Measurements from ENCODE around the gene CACNA1C. TPM values are rescaled to one million over a fixed set of nuclear protein-coding genes. Genes with fewer than 3 reads are reported as not detected.

CACNA1C gene
- total RNA-seq, 1 donor from 2014 or later: 11.7 TPM

DNA sequence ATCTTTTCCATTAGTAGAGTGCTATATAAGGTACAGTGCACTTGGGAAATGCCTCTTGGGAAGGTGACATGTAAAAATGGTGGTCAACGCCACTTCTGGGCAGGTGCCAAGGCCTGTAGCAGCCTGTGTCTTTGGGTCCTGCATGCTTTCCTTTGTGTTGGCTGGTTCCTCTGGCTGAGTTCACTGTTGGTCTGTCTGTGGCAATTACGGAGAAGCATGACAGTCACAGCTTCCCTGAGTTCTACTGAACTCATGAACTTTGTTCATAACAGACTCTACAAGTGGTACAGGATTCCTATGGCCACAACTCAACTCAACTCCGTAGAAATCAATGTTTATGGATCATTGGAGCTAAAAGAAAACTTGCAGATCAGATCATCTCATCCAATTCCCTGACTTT lies 98.0 kb downstream of the CACNA1C start:
- TF ChIP-seq, protein P1, sequence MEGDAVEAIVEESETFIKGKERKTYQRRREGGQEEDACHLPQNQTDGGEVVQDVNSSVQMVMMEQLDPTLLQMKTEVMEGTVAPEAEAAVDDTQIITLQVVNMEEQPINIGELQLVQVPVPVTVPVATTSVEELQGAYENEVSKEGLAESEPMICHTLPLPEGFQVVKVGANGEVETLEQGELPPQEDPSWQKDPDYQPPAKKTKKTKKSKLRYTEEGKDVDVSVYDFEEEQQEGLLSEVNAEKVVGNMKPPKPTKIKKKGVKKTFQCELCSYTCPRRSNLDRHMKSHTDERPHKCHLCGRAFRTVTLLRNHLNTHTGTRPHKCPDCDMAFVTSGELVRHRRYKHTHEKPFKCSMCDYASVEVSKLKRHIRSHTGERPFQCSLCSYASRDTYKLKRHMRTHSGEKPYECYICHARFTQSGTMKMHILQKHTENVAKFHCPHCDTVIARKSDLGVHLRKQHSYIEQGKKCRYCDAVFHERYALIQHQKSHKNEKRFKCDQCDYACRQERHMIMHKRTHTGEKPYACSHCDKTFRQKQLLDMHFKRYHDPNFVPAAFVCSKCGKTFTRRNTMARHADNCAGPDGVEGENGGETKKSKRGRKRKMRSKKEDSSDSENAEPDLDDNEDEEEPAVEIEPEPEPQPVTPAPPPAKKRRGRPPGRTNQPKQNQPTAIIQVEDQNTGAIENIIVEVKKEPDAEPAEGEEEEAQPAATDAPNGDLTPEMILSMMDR (IDR thresholded peaks at IDR 0.05; ENCODE audit: unreplicated experiment): no peak

DNA sequence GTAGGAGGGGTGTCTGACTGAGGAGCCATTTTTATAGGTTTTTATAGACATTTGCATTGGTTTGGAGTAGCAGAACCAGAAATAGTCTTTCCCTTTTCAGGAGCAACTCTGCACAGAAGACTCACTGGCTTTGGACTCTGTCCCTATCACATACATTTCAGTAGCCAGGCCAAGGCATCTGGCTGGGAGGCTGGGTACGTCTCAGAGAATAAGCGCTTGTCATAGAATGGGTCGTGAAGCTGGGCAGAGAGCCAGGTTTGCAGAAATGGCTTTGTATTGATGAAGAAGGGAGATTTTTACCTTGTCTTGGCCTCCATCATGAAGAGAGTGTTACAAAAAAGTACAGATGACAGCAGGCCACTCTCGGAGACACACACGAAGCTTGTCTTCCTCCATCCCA lies 98.6 kb downstream of the CACNA1C start:
- Mint-ChIP-seq H3K4me3 (ENCODE audit: low read depth) (no peak overlapping the region), H3K27ac (no peak overlapping the region), H3K4me1 (ENCODE audit: low read depth) (peaks cover 4% of the 10 kb centered on the region), H3K27me3 (peaks cover 17% of the 10 kb centered on the region), H3K9me3 (ENCODE audit: low read depth) (no peaks in the 10 kb centered on the region), H3K36me3 (ENCODE audit: insufficient read depth) (no peaks in the 10 kb centered on the region)
- no peak for DNase-seq (ENCODE audit: low spot score, unreplicated experiment)
- TF ChIP-seq, protein P1 (IDR thresholded peaks at IDR 0.05; ENCODE audit: unreplicated experiment): no peak

More for the DNA sequence above, 98.0 kb downstream of the CACNA1C start:
- Mint-ChIP-seq H3K36me3 (ENCODE audit: insufficient read depth) (no peaks in the 10 kb centered on the region), H3K27me3 (peaks cover 20% of the 10 kb centered on the region), H3K9me3 (ENCODE audit: low read depth) (no peaks in the 10 kb centered on the region), H3K4me3 (ENCODE audit: low read depth) (no peak overlapping the region), H3K4me1 (ENCODE audit: low read depth) (peaks cover 6% of the 10 kb centered on the region), H3K27ac (no peak overlapping the region)
- no peak for DNase-seq (ENCODE audit: low spot score, unreplicated experiment)

DNA sequence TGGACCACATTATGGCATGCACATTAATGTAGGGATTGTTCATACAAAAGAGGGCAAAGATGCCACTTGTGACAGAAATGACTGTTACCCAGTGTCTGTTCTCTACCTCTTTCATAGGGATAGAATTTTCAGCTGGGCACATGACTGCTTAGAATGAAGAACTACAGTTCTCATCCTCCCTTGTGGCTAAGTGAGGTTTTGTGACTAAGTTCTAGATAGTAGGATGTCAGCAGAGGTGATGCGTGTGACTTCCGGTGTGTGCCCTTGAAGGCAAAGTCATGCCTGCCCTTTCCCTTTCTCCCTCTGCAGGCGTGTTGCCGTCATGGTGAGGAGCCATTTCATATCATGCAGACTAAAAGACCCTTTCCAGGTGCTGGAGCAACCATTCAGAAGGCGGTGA lies 99.3 kb downstream of the CACNA1C start:
- H3K36me3 Mint-ChIP-seq (ENCODE audit: insufficient read depth): no peaks in the 10 kb centered on the region
- TF ChIP-seq, protein P1 (IDR thresholded peaks at IDR 0.05; ENCODE audit: unreplicated experiment): no peak
- no peak overlapping the region for H3K4me3 Mint-ChIP-seq (ENCODE audit: low read depth)
- peaks cover 4% of the 10 kb centered on the region for H3K4me1 Mint-ChIP-seq (ENCODE audit: low read depth)
- H3K9me3 Mint-ChIP-seq (ENCODE audit: low read depth): no peaks in the 10 kb centered on the region
- no peak for DNase-seq (ENCODE audit: low spot score, unreplicated experiment)
- H3K27me3 Mint-ChIP-seq: peaks cover 17% of the 10 kb centered on the region
- H3K27ac Mint-ChIP-seq: no peak overlapping the region

DNA sequence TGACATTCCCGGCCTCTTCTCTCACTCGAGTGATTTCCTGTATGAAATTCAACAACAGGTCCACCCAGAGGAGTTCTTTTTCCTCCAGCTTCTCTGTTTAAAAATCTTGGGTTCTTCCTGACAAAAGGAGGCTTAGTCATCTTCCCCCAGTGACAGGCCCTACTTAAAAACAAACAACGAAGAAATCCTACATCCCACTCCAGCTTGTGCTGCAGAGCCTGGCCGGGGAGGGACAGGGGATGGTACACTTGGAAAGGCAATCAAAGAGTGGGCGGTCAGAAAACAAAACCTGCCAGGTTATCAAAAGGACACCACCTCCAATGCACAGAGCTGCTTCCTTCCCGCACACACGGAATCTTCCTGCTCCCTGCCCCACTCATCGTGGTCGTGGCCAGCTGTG lies 101.3 kb downstream of the CACNA1C start:
- Mint-ChIP-seq H3K27ac (no peak overlapping the region), H3K4me3 (ENCODE audit: low read depth) (no peak overlapping the region), H3K27me3 (peaks cover 13% of the 10 kb centered on the region), H3K4me1 (ENCODE audit: low read depth) (peaks cover 4% of the 10 kb centered on the region), H3K9me3 (ENCODE audit: low read depth) (no peaks in the 10 kb centered on the region), H3K36me3 (ENCODE audit: insufficient read depth) (no peaks in the 10 kb centered on the region)
- TF ChIP-seq, protein P1 (IDR thresholded peaks at IDR 0.05; ENCODE audit: unreplicated experiment): no peak
- DNase-seq (ENCODE audit: low spot score, unreplicated experiment): no peak

- H3K27me3 Mint-ChIP-seq: peaks cover 13% of the 10 kb centered on the region
- H3K4me1 Mint-ChIP-seq (ENCODE audit: low read depth): peaks cover 4% of the 10 kb centered on the region
- no peak for DNase-seq (ENCODE audit: low spot score, unreplicated experiment)
- H3K36me3 Mint-ChIP-seq (ENCODE audit: insufficient read depth): no peaks in the 10 kb centered on the region
- TF ChIP-seq, protein P1 (IDR thresholded peaks at IDR 0.05; ENCODE audit: unreplicated experiment): no peak
- H3K9me3 Mint-ChIP-seq (ENCODE audit: low read depth): no peaks in the 10 kb centered on the region
- H3K27ac Mint-ChIP-seq: no peak overlapping the region
- H3K4me3 Mint-ChIP-seq (ENCODE audit: low read depth): no peak overlapping the region
Measured at GRCh38 chr12:2154521-2154920, 101.7 kb downstream of the CACNA1C start.

All from progenitor cell of endocrine pancreas (in vitro differentiated cells).